Caco-2 (cell line): Measurements from ENCODE around the gene TMEM131. TPM values are rescaled to one million over a fixed set of nuclear protein-coding genes. Genes with fewer than 3 reads are reported as not detected.

Experiments
- BruUV-seq: library from RNA; stranded (reverse); fragments of 400-500 nt; replicated peaks from 2 replicates; lab custom pipeline; 2021; lab: Mats Ljungman, UMichigan
- CTCF ChIA-PET: fragments of 300-600 bp; sonication (Branson Sonifier 250); formaldehyde crosslinking; loops from one replicate; lab custom pipeline; 2022; ENCODE audit warnings: antibody characterized with exemption; lab: Charles Lee
- POLR2A ChIA-PET: fragments of 300-600 bp; sonication (Branson Sonifier 250); formaldehyde crosslinking; loops from one replicate; lab custom pipeline; 2022; ENCODE audit warnings: antibody characterized with exemption; lab: Charles Lee
- DNase-seq, 2 experiments: peaks; one replicate each; pipeline versions ENCODE4 v3.0.0 to v3.0.0-alpha.2; 2020 to 2022
- H3K27me3 ChIP-seq: replicated peaks from 2 replicates; pipeline ENCODE4 v1.6.0; 2011; ENCODE audit warnings: low read length; ENCODE audit not compliant: control insufficient read depth, insufficient read depth
- H3K36me3 ChIP-seq: 2 replicates; pipeline ENCODE4 v1.5.1; 2011; ENCODE audit warnings: low read length; ENCODE audit not compliant: control insufficient read depth, insufficient read depth
- H3K4me1 ChIP-seq: fragments of 250-450 bp; sonication (Bioruptor Pico); 2 replicates; pipeline ENCODE4 v1.5.1; 2020; ENCODE audit warnings: mild to moderate bottlenecking
- H3K4me3 ChIP-seq: 2 replicates; pipeline ENCODE4 v1.5.1; 2011; ENCODE audit warnings: low read depth, mild to moderate bottlenecking, control low read depth, low read length
- H3K9me3 ChIP-seq: fragments of 250-450 bp; sonication (Bioruptor Pico); 2 replicates; pipeline ENCODE4 v1.5.1; 2020; ENCODE audit warnings: mild to moderate bottlenecking, moderate library complexity
- H3K27ac Mint-ChIP-seq: one replicate; pipeline ENCODE4 v1.8.0; 2022; ENCODE audit warnings: mixed read lengths; ENCODE audit not compliant: unreplicated experiment
- H3K27me3 Mint-ChIP-seq: one replicate; pipeline ENCODE4 v1.8.0; 2022; ENCODE audit warnings: mixed read lengths; ENCODE audit not compliant: insufficient read depth, unreplicated experiment
- H3K36me3 Mint-ChIP-seq: one replicate; pipeline ENCODE4 v1.8.0; 2022; ENCODE audit warnings: mild to moderate bottlenecking, mixed read lengths; ENCODE audit not compliant: insufficient read depth, unreplicated experiment
- H3K4me1 Mint-ChIP-seq: one replicate; pipeline ENCODE4 v1.8.0; 2022; ENCODE audit warnings: low read depth, mixed read lengths; ENCODE audit not compliant: unreplicated experiment
- H3K4me3 Mint-ChIP-seq: one replicate; pipeline ENCODE4 v1.8.0; 2022; ENCODE audit warnings: mild to moderate bottlenecking, moderate library complexity, mixed read lengths; ENCODE audit not compliant: unreplicated experiment
- H3K9me3 Mint-ChIP-seq: one replicate; pipeline ENCODE4 v1.8.0; 2022; ENCODE audit warnings: mixed read lengths; ENCODE audit not compliant: unreplicated experiment
- CTCF ChIP-seq, 2 experiments: fragments of 200-600 bp in 1 of 2; IDR thresholded peaks; 1 replicate in 1 of 2; 2 replicates in 1 of 2; pipeline versions ENCODE4 v1.5.1 to v1.8.0; 2011 to 2022; ENCODE audit warnings: antibody characterized with exemption in 1 of 2, control low read depth in 1 of 2, inconsistent platforms in 1 of 2, low read depth in 1 of 2, low read length in 1 of 2, mild to moderate bottlenecking in 1 of 2, moderate library complexity in 1 of 2; ENCODE audit not compliant: insufficient read depth in 1 of 2, severe bottlenecking in 1 of 2, unreplicated experiment in 1 of 2
- intact Hi-C: fragments of 100-400 bp; cut with micrococcal nuclease; formaldehyde crosslinking; loops from one replicate; pipeline ENCODE4 v1.10.0; 2022; ENCODE audit not compliant: unreplicated experiment
- total RNA-seq: library from RNA; stranded (reverse); gene quantifications from 2 replicates; pipeline ENCODE4 v1.2.3, GENCODE V29; 2022

TMEM131 gene
- total RNA-seq, 1 experiment from 2014 or later = 36.3 TPM

GRCh38 chr2:98015671-98016070 is 19.9 kb upstream of the TMEM131 start:
- intact Hi-C loops = loop anchor here (10.0 kb wide), 1 partner anchor 139 kb away; no protein-coding TSS in a partner anchor
- CTCF ChIA-PET = no interaction called here
- TF ChIP-seq CTCF (IDR thresholded peaks at IDR 0.05; ENCODE audit: insufficient read depth in 1 of 2, low read depth in 1 of 2, low read length in 1 of 2, severe bottlenecking in 1 of 2, unreplicated experiment in 1 of 2) = no peak

GRCh38 chr2:98014379-98014778 is 18.6 kb upstream of the TMEM131 start:
- CTCF ChIA-PET = no interaction called here
- no peak for TF ChIP-seq CTCF (IDR thresholded peaks at IDR 0.05; ENCODE audit: insufficient read depth in 1 of 2, low read depth in 1 of 2, low read length in 1 of 2, severe bottlenecking in 1 of 2, unreplicated experiment in 1 of 2)
- no TSS peak for BruUV-seq
- Mint-ChIP-seq H3K27me3 (no peaks in the 10 kb centered on the region), H3K4me3 (no peak overlapping the region), H3K36me3 (no peaks in the 10 kb centered on the region), H3K4me1 (no peaks in the 10 kb centered on the region), H3K27ac (no peak overlapping the region), H3K9me3 (no peaks in the 10 kb centered on the region)
- H3K4me1 ChIP-seq = no peaks in the 10 kb centered on the region
- no peak for DNase-seq
- H3K36me3 ChIP-seq = no peaks in the 10 kb centered on the region
- H3K9me3 ChIP-seq = no peaks in the 10 kb centered on the region
- POLR2A ChIA-PET = no interaction called here
- no peak overlapping the region for H3K4me3 ChIP-seq
- H3K27me3 ChIP-seq = no peaks in the 10 kb centered on the region
- intact Hi-C loops = loop anchor here (10.0 kb wide), 1 partner anchor 140 kb away; no protein-coding TSS in a partner anchor

More at GRCh38 chr2:98015671-98016070, 19.9 kb upstream of the TMEM131 start:
- DNase-seq = no peak
- Mint-ChIP-seq H3K27ac (no peak overlapping the region), H3K9me3 (no peaks in the 10 kb centered on the region), H3K4me3 (no peak overlapping the region), H3K36me3 (no peaks in the 10 kb centered on the region), H3K27me3 (no peaks in the 10 kb centered on the region), H3K4me1 (no peaks in the 10 kb centered on the region)
- Histone ChIP-seq H3K36me3 (no peaks in the 10 kb centered on the region), H3K4me3 (no peak overlapping the region), H3K9me3 (no peaks in the 10 kb centered on the region), H3K27me3 (no peaks in the 10 kb centered on the region), H3K4me1 (no peaks in the 10 kb centered on the region)
- POLR2A ChIA-PET = no interaction called here
- BruUV-seq = no TSS peak

GRCh38 chr2:98013407-98014042 is 17.8 kb upstream of the TMEM131 start:
- POLR2A ChIA-PET = no interaction called here
- no peaks in the 10 kb centered on the region for H3K4me1 ChIP-seq
- H3K36me3 ChIP-seq = no peaks in the 10 kb centered on the region
- H3K9me3 ChIP-seq = no peaks in the 10 kb centered on the region
- intact Hi-C loops = loop anchor here (10.0 kb wide), 1 partner anchor 141 kb away; no protein-coding TSS in a partner anchor
- TF ChIP-seq CTCF (IDR thresholded peaks at IDR 0.05; ENCODE audit: insufficient read depth in 1 of 2, low read depth in 1 of 2, low read length in 1 of 2, severe bottlenecking in 1 of 2, unreplicated experiment in 1 of 2) = no peak
- Mint-ChIP-seq H3K27ac (no peak overlapping the region), H3K4me3 (no peak overlapping the region), H3K27me3 (no peaks in the 10 kb centered on the region), H3K9me3 (no peaks in the 10 kb centered on the region), H3K36me3 (no peaks in the 10 kb centered on the region), H3K4me1 (no peaks in the 10 kb centered on the region)
- CTCF ChIA-PET = no interaction called here
- no peak overlapping the region for H3K4me3 ChIP-seq
- DNase-seq = no peak
- no peaks in the 10 kb centered on the region for H3K27me3 ChIP-seq
- BruUV-seq = no TSS peak
